Measurements from ENCODE around the gene SLC35B1. TPM values are rescaled to one million over a fixed set of nuclear protein-coding genes. Genes with fewer than 3 reads are reported as not detected.

The SLC35B1 gene
- total RNA-seq, 4 donors from 2014 or later, result 17.9 to 35.6 (median 19.5) TPM

GRCh38 chr17:49656247-49656646 lies 51.5 kb downstream of the SLC35B1 start:
- H3K9me3 ChIP-seq, result no peaks in the 10 kb centered on the region
- H3K4me3 ChIP-seq, result no peak overlapping the region
- TF ChIP-seq POLR2AphosphoS5 (IDR thresholded peaks at IDR 0.05) (no peak), POLR2A (IDR thresholded peaks at IDR 0.05) (no peak), CTCF (IDR thresholded peaks at IDR 0.05) (no peak), EP300 (IDR thresholded peaks at IDR 0.05) (no peak)
- no peak overlapping the region for H3K27ac ChIP-seq
- no peaks in the 10 kb centered on the region for H3K27me3 ChIP-seq
- 86 to 100% methylated on average over 1 of the region's 1 CpG for WGBS, 2 donors (ENCODE audit: low coverage in 1 of 2)
- ATAC-seq, result no peak
- peaks cover 0 to 7% of the 10 kb centered on the region in 2 donors for H3K36me3 ChIP-seq
- peaks cover 0 to 89% (median 0%) of the 10 kb centered on the region in 3 donors for H3K4me1 ChIP-seq

Other genes starting within 250 kb of the SLC35B1 start
- gene NGFR, start 212.7 kb downstream of the SLC35B1 start, total RNA-seq, result 10 to 100 TPM; 10.6 to 21.3 (median 16.1) TPM
- 10 to 100 TPM; 24.4 to 26.4 (median 25.0) TPM for gene NXPH3, start 132.1 kb downstream of the SLC35B1 start, total RNA-seq
- 100 to 1,000 TPM; 159 to 268 (median 176) TPM for gene SPOP, start 29.9 kb downstream of the SLC35B1 start, total RNA-seq
- 10 to 100 TPM; 12.4 to 39.5 (median 19.8) TPM for gene FAM117A, start 56.2 kb upstream of the SLC35B1 start, total RNA-seq
- gene KAT7, start 80.7 kb upstream of the SLC35B1 start, total RNA-seq, result 10 to 100 TPM; 37.7 to 54.1 (median 46.1) TPM
- not detected for gene TAC4, start 140.1 kb upstream of the SLC35B1 start, total RNA-seq